ENCODE results near the gene ANO5. TPM values are rescaled to one million over a fixed set of nuclear protein-coding genes. Genes with fewer than 3 reads are reported as not detected.

ANO5 gene
- total and polyA plus RNA-seq, 2 donors (not counting 3 experiments of a cell fraction or from before 2014, with no cell fraction given), result 0.32 to 0.46 TPM

DNA sequence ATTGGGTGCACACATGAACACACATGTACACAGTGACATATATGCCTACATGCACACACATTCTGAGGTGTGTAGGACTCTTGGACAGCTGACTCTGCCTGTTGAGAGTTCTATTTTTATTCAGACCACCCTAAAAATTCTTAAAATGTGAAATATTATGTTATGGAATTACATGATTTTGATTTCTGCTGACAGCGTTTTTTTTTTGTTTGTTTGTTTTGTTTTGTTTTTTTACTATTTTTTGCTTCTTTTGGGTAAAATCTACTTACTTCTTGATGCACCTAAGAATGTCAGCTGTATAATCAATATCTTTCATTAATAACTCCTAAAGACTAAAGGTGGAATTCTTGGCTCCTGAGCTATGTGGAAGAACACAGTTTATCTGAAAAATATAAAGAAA is 64.0 kb downstream of the ANO5 start:
- H3K4me2 ChIP-seq (ENCODE audit: insufficient read depth, low read length), result no peak overlapping the region
- dilution Hi-C loops (cut with MboI; ENCODE audit: extremely low pct_ligation_motif_present, low sequenced_read_pairs), result no loop called here
- H4K20me1 ChIP-seq (replicated peaks; ENCODE audit: control insufficient read depth, extremely low read depth, insufficient read depth, low read length), result no peaks in the 10 kb centered on the region
- intact Hi-C loops (cut with micrococcal nuclease), result no loop called here
- no peaks in the 10 kb centered on the region for H3K27me3 ChIP-seq (ENCODE audit: control insufficient read depth in 2 of 2, insufficient read depth in 2 of 2, low read length in 2 of 2)
- TF ChIP-seq, protein P1, sequence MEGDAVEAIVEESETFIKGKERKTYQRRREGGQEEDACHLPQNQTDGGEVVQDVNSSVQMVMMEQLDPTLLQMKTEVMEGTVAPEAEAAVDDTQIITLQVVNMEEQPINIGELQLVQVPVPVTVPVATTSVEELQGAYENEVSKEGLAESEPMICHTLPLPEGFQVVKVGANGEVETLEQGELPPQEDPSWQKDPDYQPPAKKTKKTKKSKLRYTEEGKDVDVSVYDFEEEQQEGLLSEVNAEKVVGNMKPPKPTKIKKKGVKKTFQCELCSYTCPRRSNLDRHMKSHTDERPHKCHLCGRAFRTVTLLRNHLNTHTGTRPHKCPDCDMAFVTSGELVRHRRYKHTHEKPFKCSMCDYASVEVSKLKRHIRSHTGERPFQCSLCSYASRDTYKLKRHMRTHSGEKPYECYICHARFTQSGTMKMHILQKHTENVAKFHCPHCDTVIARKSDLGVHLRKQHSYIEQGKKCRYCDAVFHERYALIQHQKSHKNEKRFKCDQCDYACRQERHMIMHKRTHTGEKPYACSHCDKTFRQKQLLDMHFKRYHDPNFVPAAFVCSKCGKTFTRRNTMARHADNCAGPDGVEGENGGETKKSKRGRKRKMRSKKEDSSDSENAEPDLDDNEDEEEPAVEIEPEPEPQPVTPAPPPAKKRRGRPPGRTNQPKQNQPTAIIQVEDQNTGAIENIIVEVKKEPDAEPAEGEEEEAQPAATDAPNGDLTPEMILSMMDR (IDR thresholded peaks at IDR 0.05; ENCODE audit: extremely low read depth in 1 of 2, insufficient read depth in 1 of 2, low read depth in 1 of 2, low read length in 2 of 2), result no peak
- TF ChIP-seq EZH2 (IDR thresholded peaks at IDR 0.05; ENCODE audit: borderline replicate concordance, low read depth, low read length, severe bottlenecking) (no peak), GATA2 (IDR thresholded peaks at IDR 0.05; ENCODE audit: insufficient read depth, insufficient read length, low read depth, low read length) (no peak), JUN (IDR thresholded peaks at IDR 0.05; ENCODE audit: borderline replicate concordance, insufficient read depth, insufficient read length, low read depth) (no peak), FOS (IDR thresholded peaks at IDR 0.05; ENCODE audit: borderline replicate concordance, insufficient read depth, low read length) (no peak), POLR2AphosphoS5 (IDR thresholded peaks at IDR 0.05; ENCODE audit: insufficient read depth, low read depth, low read length) (no peak), MYC (IDR thresholded peaks at IDR 0.05; ENCODE audit: low read depth, low read length) (no peak), POLR2A (IDR thresholded peaks at IDR 0.05; ENCODE audit: low read depth, low read length) (no peak)
- TF ChIP-seq, protein P2, sequence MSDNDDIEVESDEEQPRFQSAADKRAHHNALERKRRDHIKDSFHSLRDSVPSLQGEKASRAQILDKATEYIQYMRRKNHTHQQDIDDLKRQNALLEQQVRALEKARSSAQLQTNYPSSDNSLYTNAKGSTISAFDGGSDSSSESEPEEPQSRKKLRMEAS (IDR thresholded peaks at IDR 0.05; ENCODE audit: insufficient read depth, insufficient read length), result no peak
- no peaks in the 10 kb centered on the region for H3K36me3 ChIP-seq (ENCODE audit: control insufficient read depth in 2 of 2, extremely low read depth in 1 of 2, insufficient read depth in 2 of 2, low read length in 2 of 2)
- POLR2A ChIA-PET, result no interaction called here
- H3K9me3 ChIP-seq (replicated peaks; ENCODE audit: control insufficient read depth, insufficient read depth, low read length), result no peaks in the 10 kb centered on the region
- no peak for DNase-seq (ENCODE audit: low read depth, low spot score)
- CTCF ChIA-PET, result no interaction called here
- no peak overlapping the region for H3K4me3 ChIP-seq (replicated peaks in 1 of 3; ENCODE audit: insufficient read depth in 1 of 3, low read depth in 1 of 3, low read length in 3 of 3)
- no peaks in the 10 kb centered on the region for H3K9me1 ChIP-seq (replicated peaks; ENCODE audit: control insufficient read depth, extremely low read depth, insufficient read depth, low read length)
- H3K4me1 ChIP-seq (ENCODE audit: control insufficient read depth, extremely low read depth, insufficient read depth, low read length), result no peaks in the 10 kb centered on the region
- H3K79me2 ChIP-seq (ENCODE audit: control insufficient read depth, insufficient read depth, low read length), result no peaks in the 10 kb centered on the region
- no peak overlapping the region for H2AFZ ChIP-seq (ENCODE audit: low read depth, low read length)
- no peak overlapping the region for H3K27ac ChIP-seq (ENCODE audit: insufficient read depth, low read depth, low read length)
- H3K9ac ChIP-seq (replicated peaks; ENCODE audit: extremely low read depth, insufficient read depth, low read length), result no peak overlapping the region
- FAIRE-seq, result no peak
- BruUV-seq (replicated peaks), result no TSS peak
